NCI-H774 (cell line): ENCODE measurements around the gene CCDC148.

Experiments
- DNase-seq: peaks from one replicate; lab custom pipeline; 2025; lab: John Stamatoyannopoulos, UW

Gene CCDC148

DNA sequence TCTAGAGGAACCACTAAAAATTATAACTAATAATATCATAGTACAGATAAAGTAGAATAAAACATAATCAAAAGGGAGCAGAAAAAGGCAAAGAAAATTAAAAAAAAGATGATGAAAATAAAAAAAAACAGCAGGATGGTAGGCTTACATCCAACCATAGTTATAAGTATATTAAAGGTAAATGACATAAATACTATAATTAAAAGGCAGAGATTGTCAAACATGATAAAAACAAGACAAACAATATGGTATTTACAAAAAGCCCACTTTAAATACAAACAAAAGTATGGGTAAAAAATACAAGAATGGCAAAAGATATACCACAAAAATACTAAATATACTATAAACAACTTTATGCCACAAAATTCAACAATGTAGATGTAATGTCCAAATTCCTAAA, 24.4 kb downstream of the CCDC148 start:
- no peak for DNase-seq

DNA sequence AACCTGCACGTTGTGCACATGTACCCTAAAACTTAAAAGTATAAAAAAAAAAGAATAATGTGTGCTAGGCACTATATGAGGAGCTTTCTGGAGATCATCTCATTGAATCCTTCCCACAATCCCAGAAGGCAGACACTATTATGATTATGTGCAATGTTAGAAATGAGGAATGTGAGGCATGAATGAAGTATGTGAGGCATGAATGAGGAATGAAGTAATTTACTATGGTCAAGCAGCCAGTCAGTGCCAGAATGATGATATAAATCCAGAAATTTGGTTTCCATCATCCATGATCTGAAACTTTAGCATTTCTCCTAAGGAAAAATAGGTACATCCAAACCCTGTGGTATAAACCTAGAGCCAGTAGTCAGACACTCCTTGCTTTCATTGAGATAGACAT, 42.0 kb downstream of the CCDC148 start:
- no peak for DNase-seq

DNA sequence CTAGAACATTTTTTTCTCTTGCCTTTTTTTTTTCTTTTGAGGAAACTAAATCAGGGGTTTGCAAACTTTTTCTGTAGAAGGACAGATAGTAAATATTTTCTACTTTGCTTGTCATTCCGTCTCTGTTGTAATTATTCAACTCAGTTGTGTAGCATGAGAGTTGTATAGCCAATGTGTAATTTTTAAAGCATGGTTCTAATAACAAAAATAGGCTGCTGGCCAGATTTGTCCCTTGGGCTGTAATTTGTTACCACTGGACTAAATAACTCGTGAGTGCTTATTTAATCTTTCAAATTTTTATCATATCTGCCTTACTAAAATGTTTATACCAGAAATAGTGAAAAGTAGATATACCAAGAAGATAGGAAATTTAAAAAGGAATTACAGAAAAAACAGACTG, 43.0 kb downstream of the CCDC148 start:
- no peak for DNase-seq

DNA sequence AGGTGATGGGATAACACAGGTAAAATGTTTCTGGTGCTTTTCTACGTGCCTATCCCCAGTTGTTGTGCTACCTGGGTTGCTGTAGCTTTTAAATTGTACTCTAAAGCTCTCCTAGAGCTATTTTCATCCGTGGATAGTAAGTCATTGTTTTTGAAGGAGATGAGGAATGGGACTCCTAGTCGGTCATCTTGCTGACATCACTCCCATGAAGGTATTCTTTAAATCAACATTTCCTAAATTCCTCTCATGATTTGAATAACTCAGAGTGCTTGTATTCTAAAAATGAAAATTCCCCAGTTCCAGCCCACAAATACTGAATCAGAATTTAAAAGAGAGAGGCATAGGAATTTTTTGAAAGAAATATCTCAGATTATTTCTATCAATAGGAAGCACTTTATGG, 44.3 kb downstream of the CCDC148 start:
- no peak for DNase-seq

DNA sequence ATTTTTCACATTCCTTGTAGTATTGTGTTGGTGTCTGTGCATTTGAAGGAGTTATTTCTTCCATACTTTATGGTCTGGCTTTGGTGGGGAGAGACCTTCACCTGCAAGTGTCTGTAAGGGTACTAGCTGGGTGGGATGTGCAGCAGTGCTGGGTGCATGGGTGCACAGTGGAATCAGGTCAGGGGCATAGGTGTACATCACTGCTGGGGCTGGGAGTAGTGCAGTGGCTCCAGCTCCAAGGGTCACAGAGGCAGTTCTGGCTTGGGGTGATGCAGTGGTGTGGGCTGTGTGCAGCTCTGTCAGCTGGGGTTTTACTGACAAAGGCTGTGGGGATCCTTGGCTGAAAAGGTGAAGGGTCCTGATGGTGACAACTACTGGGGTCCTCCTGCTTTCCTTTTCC, 44.8 kb downstream of the CCDC148 start:
- DNase-seq = no peak

DNA sequence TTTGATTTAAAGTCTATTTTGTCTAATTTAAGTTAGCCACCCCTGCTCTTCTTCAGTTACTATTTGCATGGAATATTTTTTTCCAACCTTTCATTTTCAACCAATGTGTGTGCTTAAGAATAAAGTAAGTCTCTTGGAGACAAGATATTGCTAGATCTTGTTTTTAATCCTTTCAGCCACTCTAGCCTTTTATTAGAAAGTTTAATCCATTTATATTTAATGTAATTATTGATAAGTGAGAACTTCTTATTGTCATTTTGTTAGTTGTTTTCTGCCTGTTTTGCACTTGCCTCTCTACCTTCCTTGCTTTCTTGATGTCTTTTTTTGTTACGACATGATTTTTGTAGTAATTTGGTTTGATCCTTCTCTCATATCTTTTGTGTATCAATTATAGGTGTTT, 46.4 kb downstream of the CCDC148 start:
- no peak for DNase-seq

DNA sequence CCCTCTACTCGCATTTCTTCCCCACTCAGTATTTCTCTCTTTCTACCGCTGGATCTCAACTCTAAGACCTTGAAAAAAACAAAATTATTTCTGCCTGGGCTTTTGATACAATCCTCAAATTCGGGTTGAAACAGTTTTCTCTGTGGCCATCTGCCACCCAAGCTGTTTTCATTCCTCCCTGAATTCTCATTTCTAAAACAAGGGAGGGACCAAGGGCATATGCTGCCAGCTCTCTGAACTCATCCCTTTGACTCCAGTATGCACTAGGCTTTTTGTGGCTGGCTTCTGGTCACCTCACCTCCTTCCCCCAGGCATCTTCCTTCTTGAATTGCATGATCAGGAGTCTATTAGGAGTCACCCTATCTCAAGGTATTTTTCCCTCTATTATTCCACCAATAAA, 49.5 kb downstream of the CCDC148 start:
- DNase-seq = no peak

DNA sequence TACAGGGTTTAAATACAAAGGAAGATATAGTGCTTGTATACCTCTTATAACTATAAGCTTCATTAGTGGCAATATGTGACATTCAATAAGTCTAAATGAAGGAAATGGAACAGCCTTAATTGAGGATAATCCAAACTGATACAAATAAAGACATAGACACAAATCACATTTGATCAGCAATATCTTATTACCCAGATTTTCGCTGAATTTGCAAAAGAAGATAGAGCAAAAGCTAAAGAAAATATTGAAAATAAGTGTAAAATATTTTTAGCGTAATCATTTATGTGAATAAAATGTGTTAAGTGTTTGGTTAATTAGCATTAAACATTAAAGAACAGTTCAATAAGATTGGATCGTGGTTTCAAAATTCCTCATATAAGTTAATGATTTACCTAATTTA, 51.2 kb downstream of the CCDC148 start:
- DNase-seq = no peak

DNA sequence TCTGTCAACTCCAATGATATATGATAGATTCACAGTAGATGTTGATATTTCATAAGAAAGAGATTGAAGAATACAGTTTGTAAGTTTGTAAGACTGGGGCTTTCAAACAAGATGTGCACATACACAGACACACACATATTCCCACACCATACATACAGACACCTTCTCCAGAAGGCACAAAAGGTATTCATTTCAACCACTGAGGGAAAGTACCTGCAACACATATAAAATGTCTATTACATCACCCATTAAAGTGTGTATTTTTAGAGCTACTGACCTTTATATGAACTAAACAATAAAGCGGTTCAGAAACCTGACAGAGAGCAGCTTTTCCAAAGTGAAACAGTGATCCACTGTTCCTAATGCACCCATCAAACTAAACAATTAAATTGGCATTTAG, 53.3 kb downstream of the CCDC148 start:
- DNase-seq = no peak

DNA sequence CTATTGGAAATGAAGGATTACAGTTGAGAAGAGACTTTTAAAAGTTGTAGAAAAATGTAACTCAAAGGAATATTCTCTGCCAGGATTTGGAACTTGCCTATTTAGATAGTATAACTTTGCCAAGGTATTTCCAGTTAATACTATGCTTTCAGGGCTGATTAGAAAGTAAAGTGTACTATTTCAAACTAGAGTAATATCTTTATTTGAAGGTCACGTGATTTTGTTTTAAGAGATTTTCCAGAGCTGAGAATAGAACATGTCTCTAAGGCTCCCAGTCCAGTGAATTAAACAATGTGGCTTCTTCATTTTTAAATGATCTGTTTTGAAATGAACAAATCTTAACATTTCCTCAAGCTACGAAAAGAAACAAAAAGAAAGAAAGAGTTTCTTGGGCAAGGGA, 53.9 kb downstream of the CCDC148 start:
- no peak for DNase-seq

DNA sequence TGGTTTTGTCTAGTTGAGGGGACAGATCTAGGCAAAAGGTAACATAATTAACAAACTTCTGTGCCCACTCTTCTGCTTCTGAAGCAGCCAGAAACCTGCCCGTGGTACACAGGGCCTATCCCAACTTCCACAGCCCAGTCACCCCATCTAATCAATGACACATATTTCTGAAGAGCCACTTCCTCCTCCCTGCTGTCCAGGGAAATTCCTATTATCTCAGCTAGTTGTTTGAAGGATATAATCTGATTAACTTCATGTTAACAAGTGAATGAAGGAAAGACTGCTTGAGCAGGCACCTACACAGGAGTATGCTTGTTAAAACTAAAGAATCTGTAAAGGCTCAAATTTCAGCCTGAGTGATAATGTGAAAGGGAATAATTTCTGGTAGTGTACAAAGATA, 61.4 kb downstream of the CCDC148 start:
- no peak for DNase-seq

DNA sequence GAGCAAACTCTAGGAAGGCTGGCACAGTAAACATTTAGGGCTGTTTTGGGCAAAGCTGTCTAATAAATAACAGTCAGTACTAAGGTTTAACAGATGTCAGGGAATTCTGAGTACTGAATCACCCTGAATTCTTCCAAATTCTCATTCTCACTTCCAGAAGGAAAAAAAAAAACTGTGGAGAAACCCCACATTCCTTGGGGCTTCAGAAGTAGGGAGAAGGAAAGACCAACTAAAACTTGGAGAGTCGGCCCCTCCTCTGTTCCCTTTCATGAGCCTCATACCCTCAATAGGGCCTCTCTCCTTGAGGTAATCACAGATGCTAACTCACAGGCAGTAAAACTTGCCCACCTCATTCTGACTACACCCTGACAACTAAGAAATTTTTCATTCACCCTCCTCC, 62.1 kb downstream of the CCDC148 start:
- DNase-seq = no peak

DNA sequence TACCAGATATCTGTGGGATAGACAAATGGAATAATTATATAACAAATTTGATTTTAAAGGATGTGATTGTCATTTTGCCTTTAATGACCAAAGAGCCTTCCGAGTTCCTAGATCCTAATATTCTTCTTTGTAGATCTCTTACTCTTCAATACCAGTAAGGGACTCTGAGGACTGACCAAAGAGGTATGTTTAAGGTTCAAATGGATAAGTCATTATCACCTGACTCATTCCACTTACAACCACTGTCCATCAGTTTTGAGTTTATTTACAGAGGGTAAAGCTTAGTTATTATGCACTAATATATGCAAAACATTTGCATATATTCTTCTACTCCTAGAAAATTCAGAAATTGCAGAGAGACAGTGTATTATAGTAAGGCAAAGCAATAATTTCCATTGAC, 62.7 kb downstream of the CCDC148 start:
- DNase-seq = no peak

DNA sequence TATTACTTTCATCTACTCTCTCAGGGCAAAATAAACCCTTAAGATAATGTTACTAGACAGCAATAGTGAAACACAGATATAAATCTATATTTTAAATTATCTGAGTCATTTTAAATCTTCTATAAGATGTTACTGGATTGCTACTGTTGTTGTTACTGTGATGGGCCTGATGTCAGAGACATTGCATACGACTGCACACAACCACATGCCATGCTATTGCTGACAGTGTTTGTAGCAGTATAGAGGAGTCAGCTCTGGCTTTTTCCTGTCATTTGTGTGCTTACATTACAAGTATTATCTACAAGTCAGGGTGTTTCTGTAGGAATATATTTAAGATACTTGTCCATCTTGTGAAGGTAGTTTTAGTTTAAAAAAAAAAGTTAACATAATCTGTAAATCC, 63.9 kb downstream of the CCDC148 start:
- no peak for DNase-seq

DNA sequence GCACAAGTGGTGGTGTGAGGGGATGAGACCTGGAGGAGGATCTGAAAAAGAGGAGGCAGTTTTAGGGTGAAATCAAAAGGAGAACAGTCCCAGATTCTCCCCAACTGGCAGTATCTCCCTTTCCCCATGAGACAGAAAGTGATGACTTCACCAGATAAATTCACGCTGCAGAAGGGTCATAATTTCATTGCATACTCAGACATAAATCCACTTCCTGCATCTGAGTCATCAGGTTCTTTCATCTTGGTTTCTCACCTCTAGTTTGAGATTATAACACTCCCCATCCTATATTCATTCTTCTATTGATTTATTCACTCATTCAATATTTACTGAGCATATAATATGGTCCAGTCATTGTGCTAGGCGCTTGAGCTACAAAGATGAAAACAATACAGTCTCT, 64.7 kb downstream of the CCDC148 start:
- no peak for DNase-seq

DNA sequence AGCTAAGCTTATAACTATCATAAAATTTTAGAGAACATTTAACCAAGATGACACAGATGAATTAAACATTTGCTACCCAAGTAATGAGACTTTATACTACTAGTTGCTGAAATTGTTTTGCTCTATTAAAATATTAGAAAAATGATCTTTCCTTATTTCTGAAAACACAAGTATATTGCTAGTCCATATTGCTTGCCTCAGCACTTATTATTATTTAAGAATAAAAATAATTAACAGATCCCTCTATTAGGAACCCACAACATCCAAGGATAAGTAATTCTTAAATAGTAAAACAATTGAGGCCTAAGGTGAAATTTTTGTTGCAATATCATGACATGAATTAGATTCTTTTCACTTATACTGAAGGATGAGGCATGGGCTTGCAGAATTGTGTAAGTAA, 65.2 kb downstream of the CCDC148 start:
- no peak for DNase-seq

DNA sequence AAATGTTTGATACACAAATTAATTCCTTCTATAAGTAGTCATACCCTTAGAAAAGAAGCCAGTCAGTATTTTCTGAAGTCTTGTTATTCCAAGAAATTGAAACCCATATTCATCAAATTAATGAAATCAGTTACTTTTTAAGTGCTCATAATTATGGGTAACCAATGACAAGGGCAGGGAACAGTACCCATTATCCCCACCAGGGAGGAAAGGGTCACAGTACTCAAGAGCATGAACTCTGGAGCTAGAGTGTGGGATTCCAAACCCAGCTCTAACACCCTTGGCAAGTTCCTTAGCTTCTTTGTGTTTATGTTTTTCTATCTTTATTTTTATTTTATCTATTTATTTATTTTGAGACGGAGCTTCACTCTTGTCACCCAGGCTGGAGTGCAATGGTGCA, 68.4 kb downstream of the CCDC148 start:
- DNase-seq = no peak

DNA sequence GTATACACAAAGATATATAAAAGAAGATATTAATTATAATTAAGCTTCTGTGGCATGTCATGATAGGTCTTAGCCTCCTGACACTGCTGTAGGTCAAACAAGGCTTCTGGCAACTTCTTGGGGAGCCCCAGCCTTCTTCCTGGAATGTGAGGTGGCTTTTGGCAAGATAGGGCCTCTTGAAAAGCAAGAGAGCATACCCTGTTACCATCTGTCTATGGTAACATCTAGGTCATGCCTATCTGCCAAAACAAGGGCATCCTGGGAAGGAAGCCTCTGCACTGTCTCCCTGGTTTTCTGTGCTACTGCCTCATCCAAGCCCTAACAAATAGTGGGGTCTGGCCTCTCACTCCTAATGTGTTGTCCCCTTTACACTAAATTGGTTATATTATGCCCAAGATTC, 70.9 kb downstream of the CCDC148 start:
- no peak for DNase-seq

DNA sequence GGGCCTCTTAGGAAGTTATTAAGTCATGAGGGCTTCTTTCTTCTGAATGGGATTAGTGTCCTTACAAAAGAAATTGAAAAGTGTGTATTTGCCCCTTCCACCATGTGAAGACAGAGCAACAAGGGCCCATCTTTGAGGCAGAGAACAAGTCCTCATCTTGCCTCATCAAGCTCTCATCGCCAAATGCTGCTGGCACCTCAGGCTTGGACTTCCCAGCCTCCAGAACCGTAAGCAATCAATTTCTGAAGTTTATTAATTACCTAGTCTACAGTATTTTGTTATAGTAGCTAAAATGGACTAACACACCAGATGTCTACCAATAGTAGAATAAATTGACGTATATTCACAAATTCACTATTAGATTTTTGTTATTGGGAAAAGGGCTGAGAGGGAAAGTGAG, 74.6 kb downstream of the CCDC148 start:
- DNase-seq = no peak

DNA sequence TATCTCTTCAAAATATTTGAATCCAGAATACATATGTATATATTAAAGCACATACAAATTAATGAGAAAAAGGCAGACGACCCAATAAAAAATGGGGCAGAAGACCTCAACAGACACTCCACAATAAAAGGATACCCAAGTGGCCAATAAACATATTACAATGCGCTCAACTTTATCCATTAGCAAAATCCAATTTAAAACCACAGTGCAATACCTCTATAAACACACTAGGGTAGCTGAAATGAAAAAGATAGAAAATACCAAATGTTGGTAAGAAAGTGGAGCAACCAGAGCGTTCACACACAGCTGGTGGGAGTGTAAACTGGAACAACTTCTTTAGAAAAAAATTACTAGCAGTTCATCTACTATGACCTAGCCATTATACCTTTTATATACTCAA, 75.3 kb downstream of the CCDC148 start:
- DNase-seq = no peak

DNA sequence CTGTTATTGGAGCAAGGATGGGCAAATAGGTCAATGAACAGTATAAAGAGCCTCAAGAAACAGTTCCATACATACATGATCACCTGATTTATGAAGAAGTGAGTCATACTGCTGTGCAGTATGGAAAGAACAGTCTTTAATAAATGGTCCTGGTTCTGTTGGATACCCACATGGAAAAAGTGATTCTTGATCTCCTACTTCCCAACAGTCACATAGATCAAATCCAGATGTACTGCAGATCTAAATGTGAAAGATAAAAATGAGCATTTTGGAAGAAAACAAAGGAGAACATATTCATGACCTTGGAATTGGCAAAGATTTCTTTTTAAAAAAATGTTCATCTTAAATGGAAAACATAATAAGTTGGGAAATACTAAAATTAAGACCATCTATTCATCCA, 75.8 kb downstream of the CCDC148 start:
- DNase-seq = no peak

DNA sequence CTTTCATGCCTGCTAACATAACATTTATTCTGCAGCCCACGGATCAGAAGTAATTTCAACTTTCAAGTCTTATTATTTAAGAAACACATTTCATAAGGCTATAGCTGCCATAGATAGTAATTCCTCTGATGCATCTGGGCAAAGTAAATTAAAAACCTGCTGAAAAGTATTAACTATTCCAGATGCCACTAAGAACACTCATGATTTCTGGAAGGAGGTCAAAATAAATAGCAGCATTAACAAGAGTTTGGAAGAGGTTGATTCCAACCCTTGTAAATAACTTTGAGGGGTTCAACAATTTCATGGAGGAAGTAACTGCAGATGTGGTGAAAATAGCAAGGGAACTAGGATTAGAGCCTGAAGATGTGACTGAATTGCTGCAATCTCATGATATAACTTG, 77.6 kb downstream of the CCDC148 start:
- DNase-seq = no peak

DNA sequence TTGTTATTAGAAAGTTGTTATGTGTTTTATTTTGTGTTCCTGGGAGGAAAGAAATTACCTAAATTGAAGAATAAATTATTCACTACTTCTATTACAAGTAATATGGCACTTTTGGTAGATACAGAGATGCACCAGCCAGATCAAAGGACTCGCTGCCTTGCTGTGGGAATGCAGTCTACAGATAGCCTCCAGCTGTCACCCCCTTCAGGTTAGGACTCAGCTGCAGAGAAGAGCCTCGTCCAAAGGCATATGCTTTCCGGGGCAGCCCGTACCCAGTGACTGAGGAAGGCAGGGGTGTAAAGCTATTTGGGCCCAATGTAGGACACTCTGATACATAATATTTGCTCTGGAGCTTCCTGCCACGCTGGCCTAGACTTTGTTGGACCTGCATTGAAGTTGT, 90.2 kb downstream of the CCDC148 start:
- no peak for DNase-seq

DNA sequence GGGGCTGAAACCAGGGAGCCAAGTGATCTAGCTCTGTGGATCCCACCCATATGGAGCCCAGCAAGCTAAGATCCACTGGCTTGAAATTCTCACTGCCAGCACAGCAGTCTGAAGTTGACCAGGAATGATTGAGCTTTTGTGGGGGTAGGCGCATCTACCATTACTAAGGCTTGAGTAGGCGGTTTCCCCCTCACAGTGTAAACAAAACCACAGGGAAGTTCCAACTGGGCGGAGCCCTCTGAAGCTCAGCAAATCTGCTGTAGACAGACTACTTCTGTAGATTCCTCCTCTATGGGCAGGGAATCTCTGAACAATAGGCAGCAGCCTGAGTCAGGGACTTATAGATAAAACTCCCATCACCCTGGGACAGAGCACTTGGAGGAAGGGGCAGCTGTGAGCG, 96.7 kb downstream of the CCDC148 start:
- DNase-seq = no peak

DNA sequence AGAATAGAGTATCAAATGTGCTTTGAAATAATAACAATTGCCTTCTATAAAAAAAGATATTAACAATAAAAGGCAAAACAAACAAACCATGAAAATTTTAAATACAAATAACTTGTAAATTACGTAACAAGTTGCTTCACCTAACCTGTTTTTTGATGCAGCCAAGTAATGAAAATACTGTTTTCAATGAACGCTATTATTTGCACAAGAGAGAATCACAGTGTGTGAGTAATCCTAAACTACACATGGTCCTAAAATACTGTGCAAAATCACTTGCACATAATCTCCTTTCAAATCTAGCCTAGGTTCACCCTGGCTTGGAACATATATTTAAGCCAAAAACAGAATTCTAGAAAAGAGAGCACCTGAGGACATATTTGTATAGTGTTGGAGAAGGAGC, 98.9 kb downstream of the CCDC148 start:
- no peak for DNase-seq
